Activated CD8-positive, alpha-beta memory T cell treated with anti-CD3 and anti-CD28 coated beads, Interleukin-2, amount 50 U/mL, for 1 hour (primary cell): ENCODE data around the gene ECHDC1.
"Not testable (repeated sequence)": the region's sequence is repeated elsewhere in the genome, so short reads cannot be mapped to it uniquely, and the experiment has no call there.

Source experiments
- DNase-seq: peaks from one replicate; pipeline ENCODE4 v3.0.0-alpha.2; 2020; ENCODE audit errors: extremely low read depth

ECHDC1 gene, protein sequence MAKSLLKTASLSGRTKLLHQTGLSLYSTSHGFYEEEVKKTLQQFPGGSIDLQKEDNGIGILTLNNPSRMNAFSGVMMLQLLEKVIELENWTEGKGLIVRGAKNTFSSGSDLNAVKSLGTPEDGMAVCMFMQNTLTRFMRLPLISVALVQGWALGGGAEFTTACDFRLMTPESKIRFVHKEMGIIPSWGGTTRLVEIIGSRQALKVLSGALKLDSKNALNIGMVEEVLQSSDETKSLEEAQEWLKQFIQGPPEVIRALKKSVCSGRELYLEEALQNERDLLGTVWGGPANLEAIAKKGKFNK

DNA sequence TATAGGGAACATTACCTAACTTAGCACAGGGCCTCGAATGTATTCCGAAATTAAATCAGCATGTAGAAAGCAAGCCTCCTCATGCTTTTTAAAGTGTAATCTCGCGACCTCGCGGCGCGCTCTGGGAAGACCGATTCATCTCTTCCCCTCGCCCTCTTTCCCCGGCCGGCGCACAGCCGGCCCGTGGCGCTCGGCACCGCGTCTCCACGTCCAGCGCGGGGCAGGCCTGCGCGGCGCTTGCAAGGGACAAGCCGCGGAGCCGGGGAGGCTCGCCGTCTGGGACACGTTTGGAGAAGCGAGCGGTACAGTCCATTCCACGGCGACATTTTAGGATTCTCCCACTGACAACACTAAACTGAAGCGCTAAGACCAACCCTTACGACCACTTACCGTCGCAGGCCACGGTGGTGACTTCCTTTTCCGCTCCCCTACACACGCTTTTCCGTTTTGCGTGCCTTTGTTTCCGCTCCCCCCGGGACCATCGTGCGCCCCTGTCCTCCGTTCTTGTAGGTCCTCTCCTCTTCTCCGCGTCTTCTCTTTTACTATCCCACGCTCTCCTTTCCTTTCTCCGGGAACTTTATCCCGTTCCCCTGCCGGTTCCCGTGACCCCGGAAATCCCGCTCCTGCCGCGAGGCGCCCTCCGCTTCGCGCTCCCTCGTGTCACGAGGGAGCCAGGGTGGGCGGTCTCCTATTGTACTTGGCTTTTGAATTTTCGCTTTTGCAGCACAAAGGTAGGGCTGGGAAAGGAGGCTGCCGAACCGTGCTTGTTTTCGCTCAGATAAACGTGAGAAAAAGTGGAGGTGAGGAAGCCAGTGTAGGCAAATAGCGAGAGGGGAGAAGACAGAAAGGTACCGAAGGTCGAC lies at the start of gene ECHDC1:
TSS of gene ECHDC1 (minus strand) at position 664 of the 863 bp plus-strand sequence. CDS start 12,581 bp downstream, outside the sequence.
- no peak for DNase-seq

DNA sequence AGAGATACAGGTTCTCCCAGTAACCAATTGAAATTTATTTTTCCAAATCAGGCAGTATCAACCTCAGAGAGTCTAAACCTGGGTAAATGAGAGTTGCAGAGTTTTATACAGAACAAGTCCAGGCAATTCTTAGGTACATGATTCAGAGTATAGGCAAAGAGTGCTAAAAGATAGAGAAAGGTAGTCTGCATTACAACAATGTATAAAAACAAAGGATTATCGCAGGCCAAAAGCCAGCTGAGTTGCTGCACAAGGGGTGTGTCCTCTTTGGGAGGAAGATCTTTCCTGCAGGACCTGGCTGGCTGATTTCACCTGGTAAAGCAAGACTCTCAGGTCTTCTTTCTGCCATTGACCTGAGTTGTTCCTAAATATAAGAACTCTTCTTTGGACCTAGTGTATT lies 48.9 kb upstream of the ECHDC1 start:
- no peak for DNase-seq

DNA sequence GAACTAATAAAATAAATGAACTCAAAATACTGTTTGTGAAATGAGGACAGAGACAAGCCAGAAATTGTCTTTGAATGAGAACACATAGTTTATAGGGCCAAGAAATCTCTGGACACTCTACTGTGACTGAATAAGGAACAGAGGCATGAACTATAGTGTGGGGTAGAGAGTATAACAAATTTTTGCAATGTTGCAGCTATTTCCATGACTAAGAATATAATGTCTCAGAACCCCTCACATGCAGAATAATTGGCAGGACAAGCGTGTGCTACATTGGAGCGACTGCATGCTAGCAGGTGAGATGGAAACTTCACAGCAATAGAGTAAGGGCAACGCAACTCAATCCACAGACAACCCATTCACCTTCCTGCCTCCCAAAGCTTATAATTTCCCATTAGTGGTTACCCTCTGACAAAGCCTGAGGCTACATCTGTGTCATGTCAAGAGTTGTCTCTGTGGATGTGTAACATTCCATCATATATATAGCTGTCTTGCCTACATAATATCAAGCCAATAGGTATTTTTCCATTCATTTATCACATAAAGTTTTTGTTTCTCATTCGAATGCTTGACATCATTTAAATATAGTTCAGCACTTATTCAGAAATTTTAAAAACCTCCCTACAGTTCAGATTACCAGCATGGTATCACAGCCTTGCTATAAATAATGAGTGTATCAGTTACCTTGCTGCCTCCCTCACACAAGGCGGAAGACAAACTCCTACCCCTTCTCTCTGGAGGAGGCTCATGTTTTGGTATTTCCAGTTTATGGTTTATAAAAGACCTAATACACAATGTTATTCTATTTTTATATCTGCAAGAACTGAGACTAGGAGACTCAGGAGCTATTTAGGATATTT lies 47.9 kb upstream of the ECHDC1 start:
- DNase-seq = no peak

- DNase-seq = no peak
Observed at GRCh38 chr6:127389706-127390105, 46.3 kb upstream of the ECHDC1 start.

DNA sequence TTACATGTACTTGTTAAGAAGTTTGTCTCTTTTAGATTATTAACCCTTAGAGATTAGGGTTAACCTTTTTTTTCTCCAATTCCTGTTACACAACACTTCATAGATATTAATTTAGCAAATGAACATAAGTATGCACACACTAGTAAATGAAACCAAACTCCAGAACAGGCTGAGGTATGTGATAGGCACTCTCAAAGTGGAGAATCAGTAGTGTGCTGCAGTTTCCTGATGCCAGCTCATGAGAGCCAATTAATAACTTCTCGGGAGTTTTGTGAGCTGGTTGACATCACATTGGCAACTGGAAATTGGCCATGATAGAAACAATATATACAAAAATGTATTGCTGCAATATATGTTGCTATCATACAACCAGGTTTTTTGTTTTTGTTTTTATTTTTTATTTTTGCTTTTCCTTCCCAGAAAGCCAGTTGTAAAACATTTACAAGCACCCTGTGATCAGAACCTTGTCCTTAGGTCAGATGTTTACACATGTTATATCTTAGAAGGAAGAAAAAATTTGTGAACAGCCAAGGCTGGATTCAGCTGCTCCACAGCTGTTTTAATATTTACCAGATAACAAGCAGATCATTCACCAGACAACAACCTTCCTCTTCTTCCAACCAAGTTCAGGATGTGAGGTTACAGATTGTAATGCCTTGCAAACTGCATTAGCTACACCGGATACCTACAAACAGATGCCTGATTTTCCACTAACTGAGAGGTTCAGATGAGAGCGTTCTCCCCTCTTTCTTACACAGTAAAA lies 42.4 kb upstream of the ECHDC1 start:
- no peak for DNase-seq

GRCh38 chr6:127384848-127385247 lies 41.4 kb upstream of the ECHDC1 start:
- not testable (repeated sequence) for DNase-seq

DNA sequence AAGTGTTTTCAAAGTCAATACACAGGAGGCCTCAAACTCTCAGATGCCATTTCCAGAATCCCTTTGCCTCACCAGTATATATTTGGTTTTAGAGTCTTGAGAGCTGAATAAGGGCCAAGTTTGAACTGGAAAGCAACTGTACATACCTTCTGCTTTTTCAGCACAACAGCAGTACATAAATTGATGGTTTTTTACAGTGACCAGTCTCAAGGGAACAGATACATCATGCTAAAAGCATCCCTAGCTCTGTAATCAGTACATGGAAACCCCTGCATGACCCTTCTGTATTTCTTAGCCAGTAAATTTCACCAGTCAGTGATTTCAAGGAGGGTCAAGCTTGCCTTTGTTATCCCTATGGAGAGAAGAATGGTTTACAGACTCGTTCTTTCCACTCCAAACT lies 40.6 kb upstream of the ECHDC1 start:
- no peak for DNase-seq

GRCh38 chr6:127382413-127382812 lies 39.0 kb upstream of the ECHDC1 start:
- no peak for DNase-seq

DNA sequence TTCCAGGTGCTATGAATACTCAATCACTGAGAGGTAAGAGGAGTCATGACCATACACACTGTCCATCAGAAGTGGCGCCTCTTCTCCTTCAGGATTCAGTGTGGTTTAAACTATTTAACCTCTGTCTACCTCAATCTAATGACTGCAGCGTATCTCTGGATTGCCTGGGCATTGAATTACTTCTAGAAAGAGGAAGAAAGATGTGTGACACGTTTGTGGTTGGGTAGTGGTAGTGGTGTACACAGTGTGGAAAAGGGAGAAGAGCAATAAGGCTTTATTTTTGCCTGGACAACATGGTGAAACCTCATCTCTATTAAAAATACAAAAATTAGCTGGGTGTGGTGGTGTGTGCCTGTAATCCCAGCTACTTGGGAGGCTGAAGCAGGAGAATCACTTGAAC lies 38.0 kb upstream of the ECHDC1 start:
- no peak for DNase-seq

DNA sequence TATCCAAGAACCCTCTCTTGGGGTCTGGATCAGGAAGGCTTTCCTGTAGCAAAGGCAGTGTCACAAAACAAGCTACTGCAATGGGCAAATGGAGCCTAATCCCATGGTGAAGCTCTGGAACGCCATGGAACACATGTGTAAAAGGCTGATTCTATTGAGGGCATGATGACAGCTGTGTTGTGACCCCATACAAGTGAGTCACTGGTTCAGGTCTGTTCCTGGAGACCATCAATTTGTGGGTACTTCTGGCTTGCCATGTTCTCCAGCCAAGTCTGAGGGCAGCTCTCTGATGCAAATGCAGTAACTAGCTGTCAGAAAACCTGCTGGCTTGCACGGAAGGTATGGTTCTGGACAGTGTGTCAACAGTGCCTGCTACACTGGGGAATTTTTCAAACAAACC lies 33.3 kb upstream of the ECHDC1 start:
- no peak for DNase-seq

- no peak for DNase-seq
Observed at GRCh38 chr6:127367023-127367375, 23.6 kb upstream of the ECHDC1 start.

GRCh38 chr6:127366282-127367022 lies 23.0 kb upstream of the ECHDC1 start:
- no peak for DNase-seq

DNA sequence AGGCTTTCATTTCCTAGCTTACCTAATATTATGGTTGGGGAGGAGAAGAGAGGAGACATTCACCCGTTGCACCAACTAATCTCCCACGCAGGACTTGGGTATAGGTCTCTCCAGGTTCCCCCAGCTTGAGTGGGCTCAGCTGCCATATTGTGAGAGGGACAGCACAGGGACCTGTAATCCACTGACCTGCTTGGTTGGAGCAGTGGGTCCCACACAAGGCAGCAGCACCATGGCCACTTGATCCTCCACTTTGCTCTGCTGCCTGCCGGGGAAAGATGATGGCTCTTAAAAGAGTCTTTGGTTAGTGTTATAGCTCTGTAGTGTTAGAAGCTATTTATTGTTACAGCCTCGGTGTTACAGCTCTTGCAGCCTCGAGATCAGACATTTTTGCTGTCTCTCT lies 22.5 kb upstream of the ECHDC1 start:
- DNase-seq = no peak

DNA sequence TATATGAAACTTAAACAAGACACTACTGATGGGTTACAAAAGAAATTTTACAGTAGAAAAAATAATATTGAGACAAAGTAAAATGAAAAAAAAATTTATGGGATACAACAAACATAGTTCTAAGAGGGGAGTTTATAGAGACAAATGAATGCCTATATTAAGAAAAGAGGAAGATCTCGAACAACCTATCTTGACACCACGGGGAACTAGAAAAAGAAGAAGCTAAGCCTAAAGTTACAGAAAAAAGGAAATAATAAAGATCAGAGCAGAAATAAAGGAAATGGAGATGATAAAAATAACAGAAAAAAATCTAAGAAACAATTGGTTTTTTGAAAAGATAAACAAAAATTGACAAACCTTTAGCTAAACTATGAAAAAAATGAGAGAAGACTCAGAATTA lies 9.1 kb upstream of the ECHDC1 start:
- no peak for DNase-seq

- no peak for DNase-seq
Observed at GRCh38 chr6:127349980-127350379, 6.6 kb upstream of the ECHDC1 start.

GRCh38 chr6:127348028-127348661 lies 4.7 kb upstream of the ECHDC1 start:
- no peak for DNase-seq

- no peak for DNase-seq
Observed at GRCh38 chr6:127347178-127347577, 3.8 kb upstream of the ECHDC1 start.

DNA sequence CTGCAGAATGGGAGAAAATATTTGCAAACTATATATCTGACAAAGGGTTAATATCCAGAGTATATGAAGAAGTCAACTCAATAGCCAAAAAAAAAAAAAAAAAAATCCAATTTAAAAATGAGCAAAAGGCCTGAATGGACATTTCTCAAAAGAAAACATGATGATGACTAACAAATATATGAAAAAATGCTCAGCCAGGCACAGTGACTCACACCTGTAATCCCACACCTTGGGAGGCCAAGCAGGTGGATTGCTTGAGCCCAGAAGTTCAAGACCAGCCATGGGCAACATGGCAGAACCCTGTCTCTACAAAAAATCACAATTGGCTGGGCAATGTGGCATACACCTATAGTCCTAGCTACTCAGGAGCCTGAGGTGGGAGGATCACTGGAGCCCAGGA lies 2.1 kb upstream of the ECHDC1 start:
- DNase-seq = no peak

GRCh38 chr6:127343809-127344659 lies 625 bp upstream of the ECHDC1 start:
- no peak for DNase-seq
